Lower leg skin (tissue), 3 donors: ENCODE data around the gene OAF.
A peak's percentile ranks its signal among the peaks of the same experiment; 100 is the strongest.

Source experiments
- CTCF ChIP-seq, 3 donors: fragments of 450-650 bp; IDR thresholded peaks; one replicate each; pipeline ENCODE4 v1.5.1; 2016; ENCODE audit warnings: antibody characterized with exemption in 3 of 3, mild to moderate bottlenecking in 3 of 3, moderate library complexity in 2 of 3
- POLR2A ChIP-seq, 2 donors: fragments of 450-650 bp; IDR thresholded peaks; one replicate each; pipeline ENCODE4 v1.6.1; 2016 to 2017; ENCODE audit warnings: antibody characterized with exemption in 2 of 2, mild to moderate bottlenecking in 1 of 2, moderate library complexity in 1 of 2

- TF ChIP-seq CTCF (IDR thresholded peaks at IDR 0.05) (peak in 1 of 3 donors; percentile 33), POLR2A (IDR thresholded peaks at IDR 0.05) (no peak)
Observed at GRCh38 chr11:120184946-120185705, 25.7 kb upstream of the OAF start.
